IPS-NIHi11 (cell line): Measurements from ENCODE around the gene TNFAIP8L3.

Experiments
- DNase-seq: peaks from one replicate; pipeline ENCODE4 v3.0.0; 2012; ENCODE audit warnings: mixed read lengths, low spot score

Gene TNFAIP8L3

DNA sequence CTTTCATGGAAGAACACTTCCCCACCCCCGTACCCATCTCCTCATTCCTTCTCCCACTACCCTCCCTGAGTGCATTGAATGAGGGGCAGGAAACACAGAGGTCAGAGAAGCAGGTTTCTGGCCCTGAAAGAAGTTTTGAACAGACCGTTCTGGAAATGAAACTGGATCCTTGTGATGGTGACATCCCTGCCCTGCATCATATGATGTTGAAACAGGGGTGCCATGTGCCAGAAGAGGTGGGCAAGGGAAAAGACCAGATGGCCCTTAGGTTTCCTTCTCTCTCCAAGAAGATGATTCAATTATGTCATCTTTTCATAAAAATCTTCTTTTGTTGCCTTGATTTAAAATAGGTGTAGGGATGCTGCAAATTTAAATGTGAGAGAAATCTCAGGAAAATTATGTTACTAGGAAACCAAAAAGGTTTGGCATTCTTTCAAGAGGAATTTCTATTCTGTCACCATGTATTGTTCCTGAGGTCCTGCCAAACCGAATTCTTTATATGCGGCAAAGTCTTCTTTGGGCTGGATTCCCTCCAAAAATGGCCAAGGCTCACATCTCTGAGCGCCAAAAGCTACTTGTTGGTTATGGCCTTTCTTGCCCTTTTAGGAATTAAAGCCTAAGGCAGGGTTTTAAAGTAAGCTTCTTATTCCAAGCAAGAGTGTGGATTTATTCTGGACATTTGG lies 19.9 kb upstream of the TNFAIP8L3 start:
- DNase-seq, result no peak

DNA sequence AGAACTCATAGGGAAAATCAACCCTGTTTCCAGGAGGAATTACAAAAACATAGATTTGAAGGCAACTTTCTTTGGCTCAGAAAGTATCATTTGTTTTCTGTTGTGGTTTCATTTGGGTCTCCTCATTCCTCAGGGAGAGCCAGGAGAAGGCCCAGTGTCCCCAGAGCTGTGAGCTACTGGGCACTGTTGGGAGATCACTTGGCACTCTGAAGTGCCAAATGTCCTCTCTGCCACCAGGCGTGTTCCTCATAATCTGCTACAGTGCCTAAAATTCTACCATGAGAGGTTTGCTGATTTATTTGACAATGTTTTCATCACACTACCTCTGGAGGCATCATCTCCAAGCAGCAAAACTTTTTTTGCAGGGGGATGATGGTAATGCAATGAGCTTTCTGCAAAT lies 17.4 kb upstream of the TNFAIP8L3 start:
- DNase-seq, result no peak

DNA sequence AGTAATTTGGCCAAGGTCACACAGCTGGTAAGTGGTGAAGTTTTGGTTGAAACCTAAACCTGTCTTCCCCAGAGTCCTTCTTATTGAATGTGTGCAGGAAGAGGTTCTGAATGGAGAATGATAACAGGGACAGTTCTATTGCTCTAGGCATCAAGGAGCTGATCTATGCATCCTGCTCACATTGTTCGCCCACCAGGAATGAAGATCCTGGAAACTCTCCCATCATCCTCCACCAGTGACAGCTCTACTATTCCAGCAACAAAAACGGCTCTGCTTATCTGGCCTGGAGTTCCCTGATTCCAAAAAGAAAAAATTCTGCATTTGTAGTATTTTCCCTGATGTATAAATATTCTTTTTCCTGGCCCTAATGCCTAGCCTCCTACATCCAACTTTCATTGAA lies 16.4 kb upstream of the TNFAIP8L3 start:
- no peak for DNase-seq

DNA sequence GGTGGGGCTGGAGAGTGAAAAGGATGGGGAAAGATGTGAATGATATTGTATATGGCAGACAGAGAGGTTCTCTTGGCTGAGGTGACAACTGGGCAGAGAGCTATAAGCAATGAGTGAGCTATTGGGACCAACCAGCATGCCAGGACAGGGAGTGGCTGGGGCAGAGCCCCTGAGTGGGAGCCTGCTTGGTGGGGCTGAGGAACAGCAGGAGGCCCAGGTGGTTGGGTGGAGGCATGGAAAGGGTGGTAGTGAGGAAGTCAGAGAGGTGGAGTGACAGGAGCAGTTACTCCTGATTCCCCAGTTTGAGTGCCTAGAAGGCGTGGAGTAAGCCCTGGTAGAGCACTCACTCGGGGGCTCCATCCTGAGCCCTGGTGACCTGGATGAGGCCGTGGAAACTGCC lies 15.5 kb upstream of the TNFAIP8L3 start:
- DNase-seq, result no peak

- DNase-seq, result no peak
These were observed 14.3 kb upstream of the TNFAIP8L3 start for GRCh38 chr15:51108933-51109550.

DNA sequence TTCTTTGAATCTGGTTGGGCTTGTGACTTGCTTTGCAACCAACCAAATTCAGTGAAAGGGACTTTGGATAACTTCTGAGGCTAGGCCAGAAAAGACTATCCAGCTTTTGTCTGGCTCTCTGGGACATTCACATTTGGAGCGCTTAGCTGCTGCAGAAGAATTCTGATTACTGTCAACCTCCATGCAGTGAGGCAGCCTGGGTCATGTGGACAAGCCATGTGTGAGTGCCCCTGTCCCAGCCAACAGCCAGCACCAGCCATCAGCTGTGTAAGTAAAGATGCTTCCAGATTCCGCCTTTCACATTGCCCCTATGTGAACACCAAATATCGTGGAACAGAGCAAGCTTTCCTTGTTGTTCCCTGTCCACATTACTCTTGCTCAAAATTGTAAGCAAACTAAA lies 12.9 kb upstream of the TNFAIP8L3 start:
- no peak for DNase-seq

- DNase-seq, result no peak
These were observed 11.8 kb upstream of the TNFAIP8L3 start for GRCh38 chr15:51106481-51106880.

GRCh38 chr15:51105430-51106016 lies 10.8 kb upstream of the TNFAIP8L3 start:
- DNase-seq, result no peak

GRCh38 chr15:51104512-51104911 lies 9.8 kb upstream of the TNFAIP8L3 start:
- no peak for DNase-seq

- no peak for DNase-seq
These were observed 8.6 kb upstream of the TNFAIP8L3 start for GRCh38 chr15:51103330-51103729.

GRCh38 chr15:51100785-51101489 lies 6.2 kb upstream of the TNFAIP8L3 start:
- no peak for DNase-seq

GRCh38 chr15:51099185-51099584 lies 4.5 kb upstream of the TNFAIP8L3 start:
- no peak for DNase-seq

DNA sequence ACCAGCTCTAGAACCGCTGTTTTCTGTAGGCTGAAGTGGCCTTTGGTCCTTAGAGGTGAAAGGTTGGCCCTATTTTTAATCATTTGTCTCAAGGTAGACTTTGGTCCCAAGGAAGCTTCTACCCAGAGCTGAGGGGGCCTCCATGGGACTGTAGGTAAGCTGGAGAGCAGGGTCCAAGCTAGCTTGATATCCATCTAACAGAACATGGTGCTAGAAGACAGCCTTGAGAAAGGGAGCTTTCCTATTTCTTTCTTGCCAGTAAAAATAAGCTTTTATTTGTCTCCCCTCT lies 3.6 kb upstream of the TNFAIP8L3 start:
- no peak for DNase-seq

DNA sequence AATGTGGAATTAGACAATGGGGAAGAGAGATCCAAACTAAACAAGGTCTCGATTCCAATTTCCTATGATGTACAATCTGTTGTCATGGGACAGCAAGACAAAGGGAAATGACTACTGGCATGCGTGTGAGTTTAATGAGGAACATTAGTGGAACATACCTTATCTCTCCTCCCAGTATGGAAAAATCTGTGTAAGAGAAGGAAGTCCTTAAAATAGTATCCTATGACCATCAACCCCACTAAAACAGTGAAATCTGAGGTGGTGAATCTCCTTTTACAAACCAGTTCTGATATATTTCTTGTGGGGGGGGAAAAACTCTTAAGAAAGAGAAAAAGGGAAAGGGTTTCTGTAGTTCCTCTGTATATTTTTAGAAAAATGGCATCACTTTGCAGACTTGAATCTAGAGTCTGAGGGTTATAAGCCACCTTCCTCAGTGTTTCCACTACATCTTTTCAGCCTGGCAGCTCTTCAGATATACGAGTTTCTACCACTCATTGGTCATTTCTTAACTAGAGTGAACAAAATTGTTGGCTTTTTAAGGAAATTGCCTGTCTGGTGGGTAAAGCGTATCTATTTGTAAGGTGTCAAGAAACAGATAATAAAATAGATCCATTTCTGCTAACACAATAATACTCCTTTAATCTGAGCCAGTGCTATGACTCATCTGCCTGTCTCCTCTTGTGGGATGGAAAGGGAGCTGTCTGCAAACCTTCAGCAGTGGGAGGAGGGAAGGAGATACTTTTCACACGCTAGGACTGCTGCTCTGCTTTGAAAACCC lies 3.0 kb upstream of the TNFAIP8L3 start:
- no peak for DNase-seq

DNA sequence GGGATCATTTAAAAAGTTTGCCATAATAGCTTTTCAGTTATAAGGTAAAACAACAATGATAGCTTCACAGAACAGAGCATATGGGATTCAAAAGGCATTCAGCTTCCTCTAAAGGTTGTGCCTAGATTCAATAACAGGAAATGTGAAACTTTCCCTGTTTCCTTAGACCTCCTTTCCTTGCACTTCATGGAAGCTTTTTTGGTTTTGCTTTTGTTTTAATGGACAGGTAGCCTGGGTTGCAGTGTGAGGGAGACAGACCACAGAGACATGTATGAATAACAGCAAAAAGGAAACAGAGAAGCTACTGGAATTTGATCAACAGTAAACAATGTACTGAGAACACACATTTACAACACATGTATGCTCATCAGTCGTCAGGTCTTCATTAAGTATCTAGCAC lies 2.3 kb upstream of the TNFAIP8L3 start:
- DNase-seq, result no peak

GRCh38 chr15:51095681-51096331 lies 1.1 kb upstream of the TNFAIP8L3 start:
- DNase-seq, result no peak

- DNase-seq, result peak; percentile 49
These were observed 684 bp downstream of the TNFAIP8L3 start for GRCh38 chr15:51093839-51094605.

GRCh38 chr15:51093488-51093838 lies 1.2 kb downstream of the TNFAIP8L3 start:
- peak; percentile 15 for DNase-seq

- no peak for DNase-seq
These were observed 2.1 kb downstream of the TNFAIP8L3 start for GRCh38 chr15:51092480-51093040.

GRCh38 chr15:51090753-51091152 lies 4.0 kb downstream of the TNFAIP8L3 start:
- DNase-seq, result no peak
